Measurements from ENCODE around the gene GRIK3.

Gene GRIK3

DNA sequence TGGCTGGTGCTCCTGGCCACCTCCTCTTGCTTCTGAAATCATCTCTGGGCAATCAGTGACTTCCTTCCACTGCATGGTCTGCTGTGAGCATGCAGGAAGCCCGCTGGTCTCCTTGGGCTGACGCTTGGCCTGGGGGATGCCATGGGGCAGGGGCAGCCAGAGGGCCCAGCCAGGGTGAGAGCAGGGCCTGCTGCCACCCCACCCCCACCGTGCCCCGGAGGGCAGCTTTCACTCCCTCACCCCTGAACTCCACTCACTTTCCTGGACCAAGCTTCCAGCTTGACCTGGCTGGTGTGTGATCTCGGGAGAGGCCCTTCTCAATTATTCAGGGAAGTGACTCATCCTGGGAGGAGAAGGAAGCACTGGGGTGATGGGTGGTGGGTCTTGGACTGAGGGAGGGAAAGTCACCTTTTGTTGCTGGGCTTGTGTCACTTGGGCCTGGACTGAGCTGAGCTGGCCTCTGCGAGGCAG lies 281.4 kb downstream of the GRIK3 start:
- DNase-seq = no peak

DNA sequence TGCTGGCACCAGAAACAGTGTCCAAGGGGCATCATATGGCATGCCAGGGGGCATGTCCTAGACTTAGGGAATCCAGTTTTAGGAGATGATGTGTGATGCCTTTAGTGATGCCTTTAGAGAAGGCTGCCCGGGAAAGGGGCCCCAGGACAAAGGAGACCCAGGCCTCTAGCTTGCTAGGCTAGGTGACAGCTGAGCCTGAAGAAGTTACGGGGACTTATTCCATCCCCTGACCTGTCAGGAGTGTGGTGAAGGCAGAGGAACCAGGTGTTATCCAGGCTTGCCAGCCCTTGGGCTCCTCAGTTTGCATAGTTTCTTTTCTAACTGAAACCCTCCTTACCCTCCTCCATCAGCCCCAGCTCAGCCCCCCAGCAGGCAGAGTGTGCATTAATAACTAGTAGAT lies 281.9 kb downstream of the GRIK3 start:
- DNase-seq = no peak

DNA sequence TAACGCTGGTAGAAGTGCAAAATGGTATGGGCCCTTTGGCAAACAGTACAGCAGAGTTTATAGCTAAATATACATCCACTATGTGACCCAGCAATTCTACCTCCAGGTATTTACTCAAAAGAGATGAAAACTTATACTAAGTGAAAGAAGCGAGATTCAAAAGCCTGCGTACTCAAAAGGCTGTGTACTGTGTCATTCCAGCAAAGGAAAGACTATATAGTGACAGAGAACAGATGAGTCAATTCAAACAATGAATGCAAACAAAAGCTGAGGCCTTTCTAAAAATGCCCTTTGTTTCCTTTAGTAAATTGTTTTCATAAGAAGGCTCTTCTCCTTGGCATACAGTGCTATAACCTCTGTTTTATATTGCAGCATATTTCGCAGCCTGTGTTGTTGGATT lies 282.8 kb downstream of the GRIK3 start:
- DNase-seq = no peak

DNA sequence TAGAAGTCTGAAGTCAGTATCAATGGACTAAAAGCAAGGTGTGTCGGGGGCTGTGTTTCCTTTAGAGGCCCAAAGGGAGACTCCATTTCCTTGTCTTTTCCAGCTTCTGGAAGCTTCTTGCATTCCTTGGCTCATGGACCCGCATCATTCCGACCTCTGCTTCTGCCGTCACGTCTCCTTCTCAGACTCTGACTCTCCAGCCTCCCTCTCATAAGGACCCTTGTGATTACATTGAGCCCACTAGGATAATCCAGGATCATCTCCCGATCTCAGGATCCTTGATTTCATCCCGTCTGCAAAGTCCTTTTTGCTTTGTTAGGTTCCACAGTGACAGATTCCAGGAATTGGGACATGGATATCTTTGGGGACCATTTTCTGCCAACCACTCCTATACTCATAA lies 285.8 kb downstream of the GRIK3 start:
- no peak for DNase-seq
